Endothelial cell of umbilical vein (primary cell): ENCODE measurements around the gene AQP12B. TPM values are rescaled to one million over a fixed set of nuclear protein-coding genes. Genes with fewer than 3 reads are reported as not detected.

Experiments
- BruUV-seq: library from RNA; stranded (reverse); fragments of 400-500 nt; replicated peaks from 2 replicates; lab custom pipeline; 2021; lab: Mats Ljungman, UMichigan
- CTCF ChIA-PET: fragments of 300-600, 350-600 bp; sonication (Branson Sonifier 250); formaldehyde crosslinking; loops from one replicate; lab custom pipeline; 2021; ENCODE audit warnings: antibody characterized with exemption, inconsistent platforms; lab: Charles Lee
- POLR2A ChIA-PET: fragments of 300-600, 350-600 bp; sonication (Branson Sonifier 250); formaldehyde crosslinking; loops from one replicate; lab custom pipeline; 2021; ENCODE audit warnings: antibody characterized with exemption, inconsistent platforms; lab: Charles Lee
- DNase-seq: peaks from one replicate; pipeline ENCODE4 v3.0.0-alpha.2; 2011; ENCODE audit warnings: low read depth, low spot score
- FAIRE-seq: peaks from 2 replicates; lab custom pipeline; 2011; peaks lifted over from hg19 to GRCh38; lab: Jason Lieb, UNC
- H2AFZ ChIP-seq: 2 replicates; pipeline ENCODE4 v1.6.0; 2012; ENCODE audit warnings: low read depth, low read length, control low read depth, inconsistent platforms
- H3K27ac ChIP-seq: 2 replicates; pipeline ENCODE4 v1.5.1; 2011; ENCODE audit warnings: low read depth, mild to moderate bottlenecking, control low read depth, low read length, moderate library complexity; ENCODE audit not compliant: insufficient read depth
- H3K27me3 ChIP-seq, 2 experiments: 2 replicates each; pipeline versions ENCODE4 v1.6.0 to v1.6.1; 2011; ENCODE audit warnings: low read length in 2 of 2, mixed read lengths in 1 of 2; ENCODE audit not compliant: control insufficient read depth in 2 of 2, insufficient read depth in 2 of 2
- H3K36me3 ChIP-seq, 2 experiments: 2 replicates in 1 of 2; 3 replicates in 1 of 2; pipeline ENCODE4 v1.5.1; 2011; ENCODE audit warnings: low read length in 2 of 2, mild to moderate bottlenecking in 1 of 2, moderate library complexity in 1 of 2; ENCODE audit not compliant: control insufficient read depth in 2 of 2, insufficient read depth in 2 of 2; ENCODE audit errors: extremely low read depth in 1 of 2
- H3K4me1 ChIP-seq: 3 replicates; pipeline ENCODE4 v1.5.1; 2011; ENCODE audit warnings: mild to moderate bottlenecking, low read length; ENCODE audit not compliant: control insufficient read depth, insufficient read depth; ENCODE audit errors: extremely low read depth
- H3K4me2 ChIP-seq: 2 replicates; pipeline ENCODE4 v1.6.1; 2011; ENCODE audit warnings: low read length, control low read depth, mixed read lengths; ENCODE audit not compliant: insufficient read depth
- H3K4me3 ChIP-seq, 3 experiments: fragments of 200-600 bp in 1 of 3; sonication (generic), shearing (Covaris generic) in 1 of 3; replicated peaks in 1 of 3; 2 replicates each; pipeline ENCODE4 v1.5.1; 2011 to 2016; ENCODE audit warnings: control low read depth in 3 of 3, low read length in 3 of 3, mild to moderate bottlenecking in 2 of 3, inconsistent platforms in 1 of 3, low read depth in 1 of 3, moderate library complexity in 1 of 3; ENCODE audit not compliant: insufficient read depth in 1 of 3
- H3K79me2 ChIP-seq: 2 replicates; pipeline ENCODE4 v1.6.0; 2012; ENCODE audit warnings: low read length, inconsistent platforms; ENCODE audit not compliant: control insufficient read depth, insufficient read depth
- H3K9ac ChIP-seq: replicated peaks from 2 replicates; pipeline ENCODE3; 2011; ENCODE audit warnings: low read length, control low read depth; ENCODE audit not compliant: insufficient read depth; ENCODE audit errors: extremely low read depth
- H3K9me1 ChIP-seq: replicated peaks from 3 replicates; pipeline ENCODE4 v1.6.0; 2011; ENCODE audit warnings: mild to moderate bottlenecking, low read length; ENCODE audit not compliant: control insufficient read depth, insufficient read depth; ENCODE audit errors: extremely low read depth
- H3K9me3 ChIP-seq: replicated peaks from 2 replicates; pipeline ENCODE4 v1.5.1; 2012; ENCODE audit warnings: low read length, inconsistent platforms; ENCODE audit not compliant: control insufficient read depth, insufficient read depth
- H4K20me1 ChIP-seq: replicated peaks from 2 replicates; pipeline ENCODE3; 2011; ENCODE audit warnings: mild to moderate bottlenecking, low read length; ENCODE audit not compliant: control insufficient read depth, insufficient read depth; ENCODE audit errors: extremely low read depth
- EZH2 ChIP-seq: IDR thresholded peaks from 2 replicates; pipeline ENCODE4 v1.6.1; 2012; ENCODE audit warnings: borderline replicate concordance, low read depth, mild to moderate bottlenecking, moderate library complexity, low read length, inconsistent platforms; ENCODE audit not compliant: severe bottlenecking
- FOS ChIP-seq: IDR thresholded peaks from 2 replicates; pipeline ENCODE4 v1.6.1; 2011; ENCODE audit warnings: mild to moderate bottlenecking, low read length, moderate library complexity, borderline replicate concordance; ENCODE audit not compliant: insufficient read depth
- GATA2 ChIP-seq: IDR thresholded peaks from 2 replicates; pipeline ENCODE4 v1.7.0; 2011; ENCODE audit warnings: low read depth, mild to moderate bottlenecking, moderate library complexity, mixed read lengths, low read length; ENCODE audit not compliant: insufficient read length, insufficient read depth
- JUN ChIP-seq: IDR thresholded peaks from 2 replicates; pipeline ENCODE4 v1.6.1; 2011; ENCODE audit warnings: borderline replicate concordance, low read depth; ENCODE audit not compliant: insufficient read length, insufficient read depth
- MAX ChIP-seq: IDR thresholded peaks from 2 replicates; pipeline ENCODE4 v1.6.1; 2011; ENCODE audit not compliant: insufficient read depth, insufficient read length
- MYC ChIP-seq: IDR thresholded peaks from one replicate; pipeline ENCODE4 v1.6.1; 2011; ENCODE audit warnings: mild to moderate bottlenecking, low read depth, low read length
- POLR2A ChIP-seq: IDR thresholded peaks from 2 replicates; pipeline ENCODE4 v1.6.1; 2012; ENCODE audit warnings: low read depth, mild to moderate bottlenecking, control low read depth, low read length
- POLR2AphosphoS5 ChIP-seq: IDR thresholded peaks from 2 replicates; pipeline ENCODE4 v1.6.1; 2012; ENCODE audit warnings: low read depth, mild to moderate bottlenecking, control low read depth, low read length, moderate library complexity; ENCODE audit not compliant: insufficient read depth
- dilution Hi-C: fragments of 300-500 bp; cut with MboI; formaldehyde crosslinking; loops from one replicate; pipeline ENCODE4 v1.15.0; 2019; ENCODE audit warnings: low sequenced_read_pairs; ENCODE audit not compliant: extremely low pct_ligation_motif_present
- intact Hi-C: fragments of 100-400 bp; cut with micrococcal nuclease; formaldehyde crosslinking; loops from one replicate; pipeline ENCODE4 v1.10.0; 2022
- polyA plus RNA-seq, 4 experiments: library from polyadenylated mRNA; depleted of rRNA in 3 of 4; stranded (reverse) in 3 of 4; unstranded in 1 of 4; fragments of >200 nt; gene quantifications; 2 replicates each; pipeline versions ENCODE4 v1.2.1 to v1.2.3, GENCODE V29; 2011 to 2012; ENCODE audit warnings: missing spikeins in 1 of 4
- total RNA-seq: library from RNA; stranded (reverse); gene quantifications from 2 replicates; pipeline ENCODE4 v1.2.3, GENCODE V29; 2021
- TF ChIP-seq, protein P1 (sequence below), 2 donors: IDR thresholded peaks; 1 replicate in 1 of 2; 2 replicates in 1 of 2; pipeline ENCODE4 v1.5.1; 2011; ENCODE audit warnings: low read length in 2 of 2, mild to moderate bottlenecking in 2 of 2, moderate library complexity in 2 of 2, control low read depth in 1 of 2, inconsistent platforms in 1 of 2, low read depth in 1 of 2; ENCODE audit not compliant: insufficient read depth in 1 of 2; ENCODE audit errors: extremely low read depth in 1 of 2

AQP12B gene
- total and polyA plus RNA-seq, 2 donors (not counting 3 experiments of a cell fraction or from before 2014, with no cell fraction given): not detected

- TF ChIP-seq POLR2AphosphoS5 (no peak), MAX (no peak), GATA2 (no peak), EZH2 (no peak), JUN (no peak), FOS (no peak), MYC (no peak), POLR2A (no peak)
- TF ChIP-seq, protein P1, sequence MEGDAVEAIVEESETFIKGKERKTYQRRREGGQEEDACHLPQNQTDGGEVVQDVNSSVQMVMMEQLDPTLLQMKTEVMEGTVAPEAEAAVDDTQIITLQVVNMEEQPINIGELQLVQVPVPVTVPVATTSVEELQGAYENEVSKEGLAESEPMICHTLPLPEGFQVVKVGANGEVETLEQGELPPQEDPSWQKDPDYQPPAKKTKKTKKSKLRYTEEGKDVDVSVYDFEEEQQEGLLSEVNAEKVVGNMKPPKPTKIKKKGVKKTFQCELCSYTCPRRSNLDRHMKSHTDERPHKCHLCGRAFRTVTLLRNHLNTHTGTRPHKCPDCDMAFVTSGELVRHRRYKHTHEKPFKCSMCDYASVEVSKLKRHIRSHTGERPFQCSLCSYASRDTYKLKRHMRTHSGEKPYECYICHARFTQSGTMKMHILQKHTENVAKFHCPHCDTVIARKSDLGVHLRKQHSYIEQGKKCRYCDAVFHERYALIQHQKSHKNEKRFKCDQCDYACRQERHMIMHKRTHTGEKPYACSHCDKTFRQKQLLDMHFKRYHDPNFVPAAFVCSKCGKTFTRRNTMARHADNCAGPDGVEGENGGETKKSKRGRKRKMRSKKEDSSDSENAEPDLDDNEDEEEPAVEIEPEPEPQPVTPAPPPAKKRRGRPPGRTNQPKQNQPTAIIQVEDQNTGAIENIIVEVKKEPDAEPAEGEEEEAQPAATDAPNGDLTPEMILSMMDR (IDR thresholded peaks at IDR 0.05; ENCODE audit: extremely low read depth in 1 of 2, insufficient read depth in 1 of 2, low read depth in 1 of 2, low read length in 2 of 2): no peak
- BruUV-seq: no TSS peak
- H2AFZ ChIP-seq: no peak overlapping the region
- H3K9me3 ChIP-seq: no peaks in the 10 kb centered on the region
- H3K79me2 ChIP-seq: no peaks in the 10 kb centered on the region
- H3K36me3 ChIP-seq: no peaks in the 10 kb centered on the region
- H3K27ac ChIP-seq: no peak overlapping the region
- H3K4me1 ChIP-seq: no peaks in the 10 kb centered on the region
- dilution Hi-C loops (no loop called here), intact Hi-C loops (no loop called here)
- H3K4me3 ChIP-seq: no peak overlapping the region
- H3K9ac ChIP-seq: no peak overlapping the region
- H4K20me1 ChIP-seq: no peaks in the 10 kb centered on the region
- H3K9me1 ChIP-seq: no peaks in the 10 kb centered on the region
- ChIA-PET POLR2A (no interaction called here), CTCF (no interaction called here)
- no peak for DNase-seq
- no peaks in the 10 kb centered on the region for H3K27me3 ChIP-seq
- no peak for FAIRE-seq
- no peak overlapping the region for H3K4me2 ChIP-seq
These were observed 34.5 kb upstream of the AQP12B start for GRCh38 chr2:240717181-240717641.
